ENCODE data around the gene GBX2.

- TF ChIP-seq EZH2 (IDR thresholded peaks at IDR 0.05; ENCODE audit: insufficient read depth, poor library complexity, severe bottlenecking) (peak; percentile 80), EZH2phosphoT487 (IDR thresholded peaks at IDR 0.05; ENCODE audit: insufficient read depth, low read depth) (no peak)
These were observed 3.8 kb downstream of the GBX2 start for GRCh38 chr2:236164201-236164924.
